IMR-90 (cell line): Measurements from ENCODE around the gene LAGE3.

Experiments
- BHLHE40 ChIP-seq: fragments of 150-350 bp; IDR thresholded peaks from 2 replicates; pipeline ENCODE4 v1.6.1; 2016; ENCODE audit warnings: mild to moderate bottlenecking, low read depth, low read length
- ELK1 ChIP-seq: fragments of 150-350 bp; IDR thresholded peaks from 2 replicates; pipeline ENCODE4 v1.6.1; 2016; ENCODE audit warnings: low read depth, mild to moderate bottlenecking, low read length, moderate library complexity, borderline replicate concordance
- FOS ChIP-seq: fragments of 150-350 bp; IDR thresholded peaks from 2 replicates; pipeline ENCODE4 v1.6.1; 2016; ENCODE audit warnings: low read depth, low read length
- MXI1 ChIP-seq: IDR thresholded peaks from 2 replicates; pipeline ENCODE4 v1.6.1; 2012; ENCODE audit warnings: low read depth, mild to moderate bottlenecking, low read length, moderate library complexity, borderline replicate concordance
- POLR2A ChIP-seq: IDR thresholded peaks from 2 replicates; pipeline ENCODE4 v1.6.1; 2012; ENCODE audit warnings: mild to moderate bottlenecking, low read depth, low read length
- RAD21 ChIP-seq: IDR thresholded peaks from 2 replicates; pipeline ENCODE4 v1.6.1; 2012; ENCODE audit warnings: low read length, improper control_type of control experiment
- SMC3 ChIP-seq: fragments of 150-350 bp; IDR thresholded peaks from 2 replicates; pipeline ENCODE4 v1.6.1; 2016; ENCODE audit warnings: low read depth, mild to moderate bottlenecking, antibody characterized with exemption, low read length, moderate library complexity
- USF2 ChIP-seq: fragments of 150-350 bp; IDR thresholded peaks from 2 replicates; pipeline ENCODE4 v1.6.1; 2017; ENCODE audit warnings: mild to moderate bottlenecking, antibody characterized with exemption, low read length, low read depth
- TF ChIP-seq, protein P1 (sequence below): conservative IDR thresholded peaks from 2 replicates; pipeline ENCODE4 v1.5.1; 2012; ENCODE audit warnings: mild to moderate bottlenecking, low read depth, low read length, improper control_type of control experiment

GRCh38 chrX:154513716-154514115 lies 34.6 kb upstream of the LAGE3 start:
- TF ChIP-seq USF2 (no peak), POLR2A (no peak), RAD21 (no peak), BHLHE40 (no peak), FOS (no peak), MXI1 (no peak), SMC3 (no peak), ELK1 (no peak)
- TF ChIP-seq, protein P1, sequence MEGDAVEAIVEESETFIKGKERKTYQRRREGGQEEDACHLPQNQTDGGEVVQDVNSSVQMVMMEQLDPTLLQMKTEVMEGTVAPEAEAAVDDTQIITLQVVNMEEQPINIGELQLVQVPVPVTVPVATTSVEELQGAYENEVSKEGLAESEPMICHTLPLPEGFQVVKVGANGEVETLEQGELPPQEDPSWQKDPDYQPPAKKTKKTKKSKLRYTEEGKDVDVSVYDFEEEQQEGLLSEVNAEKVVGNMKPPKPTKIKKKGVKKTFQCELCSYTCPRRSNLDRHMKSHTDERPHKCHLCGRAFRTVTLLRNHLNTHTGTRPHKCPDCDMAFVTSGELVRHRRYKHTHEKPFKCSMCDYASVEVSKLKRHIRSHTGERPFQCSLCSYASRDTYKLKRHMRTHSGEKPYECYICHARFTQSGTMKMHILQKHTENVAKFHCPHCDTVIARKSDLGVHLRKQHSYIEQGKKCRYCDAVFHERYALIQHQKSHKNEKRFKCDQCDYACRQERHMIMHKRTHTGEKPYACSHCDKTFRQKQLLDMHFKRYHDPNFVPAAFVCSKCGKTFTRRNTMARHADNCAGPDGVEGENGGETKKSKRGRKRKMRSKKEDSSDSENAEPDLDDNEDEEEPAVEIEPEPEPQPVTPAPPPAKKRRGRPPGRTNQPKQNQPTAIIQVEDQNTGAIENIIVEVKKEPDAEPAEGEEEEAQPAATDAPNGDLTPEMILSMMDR: no peak
